ENCODE measurements around the gene AGXT. TPM values are rescaled to one million over a fixed set of nuclear protein-coding genes. Genes with fewer than 3 reads are reported as not detected.

AGXT gene
- total and polyA plus RNA-seq, 10 donors = 0.61 to 4.5 (median 1.6) TPM; not detected in 1

DNA sequence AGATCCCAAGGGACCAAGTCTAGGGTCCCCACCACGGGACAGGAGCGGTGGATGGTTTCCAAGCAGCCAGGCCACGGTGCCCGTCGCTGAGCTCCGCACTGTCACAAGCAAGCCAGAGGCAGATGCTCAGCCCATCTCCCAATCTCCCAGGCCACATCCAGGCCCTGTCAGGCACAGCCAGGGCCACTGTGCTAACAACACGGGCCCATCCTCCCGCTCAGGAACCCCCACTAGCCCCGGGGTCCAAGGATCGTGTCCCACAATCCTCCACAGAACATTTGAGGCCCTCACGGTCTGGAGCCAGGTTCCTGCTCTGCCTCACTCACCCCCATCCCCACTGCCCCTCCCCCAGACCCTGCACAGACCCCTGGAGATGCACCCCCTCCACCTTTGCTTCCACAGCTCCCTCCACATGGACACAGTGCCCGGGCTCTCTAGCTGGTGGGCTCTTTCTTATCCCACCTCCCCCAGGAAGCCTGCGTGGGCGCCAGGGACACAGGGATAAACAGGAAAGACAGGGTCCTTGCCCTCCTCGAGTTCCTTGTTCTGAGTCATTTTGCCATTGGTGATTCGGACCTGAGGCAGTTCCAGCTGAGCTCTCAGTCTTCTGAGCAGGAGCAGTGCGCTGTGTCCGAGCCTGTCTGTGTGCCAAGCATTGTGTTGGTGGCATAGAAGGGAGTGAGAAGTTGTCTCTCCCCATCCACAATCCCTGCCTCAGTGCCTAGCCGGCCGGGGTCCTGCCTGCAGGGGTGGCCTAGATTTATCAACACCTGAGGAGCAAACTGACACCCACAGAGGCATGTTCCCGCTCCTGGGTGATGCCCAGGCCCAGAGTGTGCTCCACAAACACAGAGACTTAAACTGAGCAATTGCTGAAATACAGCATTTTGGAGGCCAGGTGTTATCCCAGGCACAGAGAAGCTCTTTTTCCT, 44.5 kb downstream of the AGXT start:
- no peaks in the 10 kb centered on the region for H3K9me3 ChIP-seq
- WGBS, 5 donors = 74 to 82% (median 74%) methylated on average over 17 to 21 of the region's 21 CpGs
- H3K4me3 ChIP-seq = no peak overlapping the region
- peaks cover 0 to 74% (median 11%) of the 10 kb centered on the region in 7 donors for H3K27me3 ChIP-seq (replicated peaks in 1 of 7)
- intact Hi-C loops (cut with DNase I; ENCODE audit: low total_unique reads) = no loop called here
- TF ChIP-seq POLR2A (IDR thresholded peaks at IDR 0.05) = no peak
- TF ChIP-seq, protein P1, sequence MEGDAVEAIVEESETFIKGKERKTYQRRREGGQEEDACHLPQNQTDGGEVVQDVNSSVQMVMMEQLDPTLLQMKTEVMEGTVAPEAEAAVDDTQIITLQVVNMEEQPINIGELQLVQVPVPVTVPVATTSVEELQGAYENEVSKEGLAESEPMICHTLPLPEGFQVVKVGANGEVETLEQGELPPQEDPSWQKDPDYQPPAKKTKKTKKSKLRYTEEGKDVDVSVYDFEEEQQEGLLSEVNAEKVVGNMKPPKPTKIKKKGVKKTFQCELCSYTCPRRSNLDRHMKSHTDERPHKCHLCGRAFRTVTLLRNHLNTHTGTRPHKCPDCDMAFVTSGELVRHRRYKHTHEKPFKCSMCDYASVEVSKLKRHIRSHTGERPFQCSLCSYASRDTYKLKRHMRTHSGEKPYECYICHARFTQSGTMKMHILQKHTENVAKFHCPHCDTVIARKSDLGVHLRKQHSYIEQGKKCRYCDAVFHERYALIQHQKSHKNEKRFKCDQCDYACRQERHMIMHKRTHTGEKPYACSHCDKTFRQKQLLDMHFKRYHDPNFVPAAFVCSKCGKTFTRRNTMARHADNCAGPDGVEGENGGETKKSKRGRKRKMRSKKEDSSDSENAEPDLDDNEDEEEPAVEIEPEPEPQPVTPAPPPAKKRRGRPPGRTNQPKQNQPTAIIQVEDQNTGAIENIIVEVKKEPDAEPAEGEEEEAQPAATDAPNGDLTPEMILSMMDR (IDR thresholded peaks at IDR 0.05 in 8 of 11, conservative IDR thresholded peaks at IDR 0.05 in 3 of 11) = no peak
- no peak for TF ChIP-seq POLR2AphosphoS5 (IDR thresholded peaks at IDR 0.05)
- H3K27ac ChIP-seq = peak overlapping the region in 7 of 8 donors; percentile 40 to 83 (median 69)
- H3K36me3 ChIP-seq = no peaks in the 10 kb centered on the region
- no peak for DNase-seq
- peaks cover 22 to 62% (median 50%) of the 10 kb centered on the region in 6 donors for H3K4me1 ChIP-seq

DNA sequence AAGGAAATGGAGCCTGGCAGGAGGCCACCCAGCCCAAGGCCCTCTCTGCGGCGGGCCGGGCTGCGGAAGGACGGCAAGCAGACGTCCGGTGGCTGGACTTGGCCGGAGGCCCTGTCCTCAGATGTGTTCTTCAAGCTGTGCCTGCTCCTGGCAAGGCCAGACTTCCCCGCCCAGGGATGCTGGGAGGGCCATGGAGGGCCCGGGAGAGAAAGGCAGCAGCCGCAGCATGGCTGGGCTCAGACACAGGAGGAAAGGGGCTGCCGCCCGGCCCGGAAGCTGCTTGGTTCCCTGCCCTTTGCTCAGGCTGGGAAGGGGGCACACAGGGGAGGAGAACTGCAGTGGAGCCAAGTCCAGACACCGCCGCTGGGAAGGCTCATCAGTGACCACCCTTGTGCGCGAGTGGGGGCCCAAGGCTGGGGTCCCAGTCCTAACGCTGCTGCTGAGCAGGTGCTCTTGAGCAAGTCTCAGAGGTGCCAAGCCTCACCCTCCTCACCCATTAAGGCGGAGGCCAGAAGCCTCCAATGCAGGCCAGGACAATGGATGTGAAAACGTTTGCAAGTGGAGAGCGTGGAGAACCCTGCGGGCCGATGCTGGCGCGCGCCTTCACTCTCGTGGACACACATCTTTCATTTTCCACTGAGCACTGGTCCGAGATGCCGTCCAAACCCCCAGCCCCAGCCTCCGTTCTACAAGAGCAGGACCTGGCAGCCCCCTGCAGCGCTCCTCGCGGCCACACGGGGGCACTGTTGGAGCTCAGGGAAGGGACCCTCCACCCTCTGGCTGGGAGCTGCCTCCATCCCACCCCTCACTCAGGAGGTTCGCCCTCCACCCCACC, 45.4 kb downstream of the AGXT start:
- Histone ChIP-seq H3K9me3 (no peaks in the 10 kb centered on the region), H3K4me3 (no peak overlapping the region), H3K36me3 (no peaks in the 10 kb centered on the region), H3K27me3 (replicated peaks in 1 of 7) (peaks cover 0 to 74% (median 11%) of the 10 kb centered on the region in 7 donors), H3K4me1 (peaks cover 22 to 64% (median 50%) of the 10 kb centered on the region in 6 donors), H3K27ac (peak overlapping the region in 7 of 8 donors; percentile 40 to 83 (median 69))
- WGBS, 5 donors = 40 to 54% (median 41%) methylated on average over 24 to 36 of the region's 36 CpGs
- DNase-seq = peak; percentile 90
- TF ChIP-seq POLR2A (IDR thresholded peaks at IDR 0.05) (no peak), POLR2AphosphoS5 (IDR thresholded peaks at IDR 0.05) (peak; percentile 75 to 87 (median 85))
- TF ChIP-seq, protein P1 (IDR thresholded peaks at IDR 0.05 in 8 of 11, conservative IDR thresholded peaks at IDR 0.05 in 3 of 11) = peak; percentile 52 to 93 (median 89)
- intact Hi-C loops (cut with DNase I; ENCODE audit: low total_unique reads) = no loop called here

DNA sequence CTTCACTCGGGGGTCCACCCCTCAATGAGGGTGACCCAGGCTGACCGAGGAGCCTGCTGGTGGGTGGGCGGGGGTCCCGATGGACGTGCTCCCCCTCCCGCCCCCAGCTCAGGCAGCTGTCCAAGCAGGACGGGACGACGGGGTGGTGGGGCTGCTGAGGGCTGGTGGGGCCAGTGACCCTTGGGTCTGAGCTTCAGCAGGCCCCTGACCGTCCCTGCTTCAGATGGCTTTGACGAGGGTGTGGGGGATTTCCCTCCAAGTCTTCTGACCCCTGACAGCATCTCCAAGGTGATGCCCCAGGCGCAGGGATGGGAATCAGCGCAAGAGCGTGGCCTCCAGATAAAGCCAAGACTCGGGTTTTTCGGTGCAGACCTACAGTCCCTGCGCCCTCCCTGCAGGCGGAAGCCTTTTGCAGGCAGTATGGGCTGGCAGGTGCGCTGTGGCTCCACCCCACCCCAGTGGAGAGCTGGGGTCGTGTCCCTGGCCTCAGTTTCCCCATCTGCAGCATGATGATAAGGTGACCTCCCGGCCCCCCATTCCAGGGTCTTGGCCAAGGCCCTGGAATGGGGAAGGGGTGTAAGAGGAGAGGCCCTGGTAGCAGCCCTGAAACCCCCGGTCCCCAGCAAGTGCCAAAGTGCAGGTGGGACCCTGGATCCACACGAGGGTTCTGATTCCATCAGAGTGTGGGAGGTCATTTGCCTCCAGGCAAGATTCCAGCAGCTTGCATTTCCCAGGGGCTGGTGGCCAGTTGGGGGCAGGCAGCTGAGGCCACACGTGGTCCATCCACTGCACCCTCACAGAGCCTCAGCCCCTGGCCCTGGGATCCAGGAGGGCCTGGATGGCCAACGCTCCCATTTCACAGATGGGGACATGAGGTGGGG, 46.3 kb downstream of the AGXT start:
- H3K4me1 ChIP-seq = peaks cover 22 to 64% (median 50%) of the 10 kb centered on the region in 6 donors
- no peaks in the 10 kb centered on the region for H3K9me3 ChIP-seq
- H3K36me3 ChIP-seq = no peaks in the 10 kb centered on the region
- WGBS, 5 donors = 49 to 68% (median 52%) methylated on average over 10 to 25 of the region's 25 CpGs
- peak; percentile 65 for DNase-seq
- intact Hi-C loops (cut with DNase I; ENCODE audit: low total_unique reads) = no loop called here
- no peak for TF ChIP-seq POLR2A (IDR thresholded peaks at IDR 0.05)
- TF ChIP-seq, protein P1 (IDR thresholded peaks at IDR 0.05 in 8 of 11, conservative IDR thresholded peaks at IDR 0.05 in 3 of 11) = peak in 2 of 11 experiments; percentile 26 to 41
- H3K27me3 ChIP-seq (replicated peaks in 1 of 7) = peaks cover 0 to 69% (median 11%) of the 10 kb centered on the region in 7 donors
- H3K4me3 ChIP-seq = no peak overlapping the region
- H3K27ac ChIP-seq = peak overlapping the region in 5 of 8 donors; percentile 65 to 83 (median 72)
